ENCODE results near the gene COL11A1.
"Not testable (repeated sequence)": the region's sequence is repeated elsewhere in the genome, so short reads cannot be mapped to it uniquely, and the experiment has no call there.

GRCh38 chr1:102826706-102827105 lies 281.6 kb downstream of the COL11A1 start:
- TF ChIP-seq TEAD4 (IDR thresholded peaks at IDR 0.05; ENCODE audit: borderline replicate concordance, insufficient read depth); CTCF (IDR thresholded peaks at IDR 0.05); TAF1 (IDR thresholded peaks at IDR 0.05; ENCODE audit: borderline replicate concordance, low read depth, low read length); POLR2AphosphoS5 (IDR thresholded peaks at IDR 0.05; ENCODE audit: low read depth, low read length); GABPA (IDR thresholded peaks at IDR 0.05; ENCODE audit: low read depth); FOSL2 (IDR thresholded peaks at IDR 0.05; ENCODE audit: borderline replicate concordance, low read depth); RAD21 (IDR thresholded peaks at IDR 0.05; ENCODE audit: low read length): not testable (repeated sequence)
